K562 (cell line): ENCODE data around the gene SLTM. TPM values are rescaled to one million over a fixed set of nuclear protein-coding genes. Genes with fewer than 3 reads are reported as not detected.

Source experiments
- ATAC-seq: fragments of 200-7000 bp; cut with Tn5 transposase; 3 replicates; pipeline ENCODE4 v1.9.1; 2020; ENCODE audit warnings: moderate library complexity
- BruUV-seq: library from RNA; stranded (reverse); fragments of 400-500 nt; replicated peaks from 2 replicates; lab custom pipeline; 2021; lab: Mats Ljungman, UMichigan
- CTCF ChIA-PET: fragments of 300-600 bp; formaldehyde crosslinking; extraction: SDS; loops from one replicate; lab custom pipeline; 2021; ENCODE audit warnings: low intra/inter-chr PET ratio; lab: Yijun Ruan, JAX
- POLR2A ChIA-PET: fragments of 300-600, 350-650 bp; sonication (Branson Sonifier 250); formaldehyde crosslinking; extraction: SDS; loops from one replicate; lab custom pipeline; 2021; ENCODE audit warnings: antibody characterized with exemption, inconsistent platforms; lab: Yijun Ruan, JAX
- DNase-seq, 4 experiments: peaks; one replicate each; pipeline versions ENCODE4 v3.0.0 to v3.0.0-alpha.2; 2011 to 2018; ENCODE audit warnings: low spot score in 3 of 4, mixed read lengths in 3 of 4; ENCODE audit errors: extremely low read depth in 1 of 4
- FAIRE-seq: peaks from 2 replicates; lab custom pipeline; 2011; peaks lifted over from hg19 to GRCh38; lab: Jason Lieb, UNC
- H2AFZ ChIP-seq: 2 replicates; pipeline ENCODE4 v1.6.0; 2011; ENCODE audit warnings: low read depth, low read length, control low read depth, inconsistent platforms
- H3K27ac ChIP-seq: fragments of 200-600 bp; 3 replicates; pipeline ENCODE4 v1.8.0; 2011; ENCODE audit warnings: low read depth, mild to moderate bottlenecking, control low read depth, inconsistent platforms, low read length, moderate library complexity, mixed read lengths; ENCODE audit errors: extremely low read depth
- H3K27me3 ChIP-seq, 2 experiments: fragments of 300-600 bp in 1 of 2; 2 replicates in 1 of 2; 3 replicates in 1 of 2; pipeline versions ENCODE4 v1.6.0 to v1.8.0; 2011; ENCODE audit warnings: inconsistent platforms in 2 of 2, low read length in 2 of 2, mild to moderate bottlenecking in 1 of 2, mixed read lengths in 1 of 2, moderate library complexity in 1 of 2; ENCODE audit not compliant: control insufficient read depth in 2 of 2, insufficient read depth in 2 of 2
- H3K36me3 ChIP-seq: fragments of 300-600 bp; 3 replicates; pipeline ENCODE4 v1.8.0; 2011; ENCODE audit warnings: mild to moderate bottlenecking, low read length, inconsistent platforms; ENCODE audit not compliant: control insufficient read depth, insufficient read depth
- H3K4me1 ChIP-seq, 2 experiments: fragments of 200-600 bp in 1 of 2; replicated peaks in 1 of 2; 2 replicates in 1 of 2; 3 replicates in 1 of 2; pipeline versions ENCODE4 v1.5.1 to v1.8.0; 2011; ENCODE audit warnings: inconsistent platforms in 2 of 2, low read length in 2 of 2, mild to moderate bottlenecking in 1 of 2, mixed read lengths in 1 of 2, moderate library complexity in 1 of 2; ENCODE audit not compliant: control insufficient read depth in 2 of 2, insufficient read depth in 2 of 2
- H3K4me2 ChIP-seq: 2 replicates; pipeline ENCODE4 v1.6.1; 2011; ENCODE audit warnings: low read length, control low read depth, inconsistent platforms, mixed read lengths; ENCODE audit not compliant: insufficient read depth
- H3K4me3 ChIP-seq: fragments of 200-600 bp; sonication (generic), shearing (Covaris generic); 2 replicates; pipeline ENCODE4 v1.5.1; 2016; ENCODE audit warnings: control low read depth, inconsistent platforms
- H3K79me2 ChIP-seq: fragments of 200-600 bp; 3 replicates; pipeline ENCODE4 v1.8.0; 2011; ENCODE audit warnings: low read length, inconsistent platforms; ENCODE audit not compliant: control insufficient read depth, insufficient read depth
- H3K9ac ChIP-seq, 2 experiments: 2 replicates each; pipeline versions ENCODE4 v1.6.0 to v1.6.1; 2011; ENCODE audit warnings: low read depth in 2 of 2, low read length in 2 of 2, control low read depth in 1 of 2, inconsistent platforms in 1 of 2, mild to moderate bottlenecking in 1 of 2, mixed read lengths in 1 of 2; ENCODE audit not compliant: insufficient read depth in 1 of 2
- H3K9me1 ChIP-seq: one replicate; pipeline ENCODE4 v1.6.0; 2011; ENCODE audit warnings: inconsistent platforms, mild to moderate bottlenecking, low read length, moderate library complexity; ENCODE audit not compliant: control insufficient read depth, insufficient read depth
- H3K9me3 ChIP-seq: replicated peaks from 2 replicates; pipeline ENCODE4 v1.5.1; 2011; ENCODE audit warnings: low read depth, low read length, inconsistent platforms; ENCODE audit not compliant: control insufficient read depth, insufficient read depth
- H4K20me1 ChIP-seq: replicated peaks from 2 replicates; pipeline ENCODE4 v1.6.1; 2011; ENCODE audit warnings: low read length, inconsistent platforms, mixed read lengths; ENCODE audit not compliant: control insufficient read depth, insufficient read depth
- CBX3 ChIP-seq, 2 experiments: IDR thresholded peaks; 1 replicate in 1 of 2; 2 replicates in 1 of 2; pipeline ENCODE4 v1.6.1; 2012; ENCODE audit warnings: inconsistent platforms in 2 of 2, low read length in 2 of 2, borderline replicate concordance in 1 of 2, control low read depth in 1 of 2
- DMBX1 ChIP-seq: fragments of 250-450 bp; sonication (Bioruptor Pico); IDR thresholded peaks from 2 replicates; pipeline ENCODE4 v1.8.0; 2022; ENCODE audit warnings: inconsistent platforms, mild to moderate bottlenecking, moderate library complexity, borderline replicate concordance
- FOXK2 ChIP-seq, 2 experiments: fragments of 450-650 bp; IDR thresholded peaks in 1 of 2; conservative IDR thresholded peaks in 1 of 2; 2 replicates each; pipeline ENCODE4 v1.6.1; 2016; ENCODE audit warnings: low read depth in 2 of 2, mild to moderate bottlenecking in 1 of 2
- GATAD2A ChIP-seq: fragments of 450-650 bp; IDR thresholded peaks from 2 replicates; pipeline ENCODE4 v1.6.1; 2017
- IFI16 ChIP-seq: fragments of 250-450 bp; sonication (Bioruptor Pico); IDR thresholded peaks from 2 replicates; pipeline ENCODE4 v2.1.2; 2022; ENCODE audit warnings: mild to moderate bottlenecking, inconsistent platforms
- KAT2B ChIP-seq: IDR thresholded peaks from one replicate; pipeline ENCODE4 v1.6.1; 2012; ENCODE audit warnings: low read depth, mild to moderate bottlenecking, control low read depth, inconsistent platforms, low read length, moderate library complexity
- KLF13 ChIP-seq: fragments of 450-650 bp; IDR thresholded peaks from 2 replicates; pipeline ENCODE4 v1.6.1; 2016; ENCODE audit warnings: missing genetic modification characterization, low read depth, mild to moderate bottlenecking, missing compliant biosample characterization, moderate library complexity, borderline replicate concordance
- LEF1 ChIP-seq: fragments of 450-650 bp; IDR thresholded peaks from 2 replicates; pipeline ENCODE4 v1.6.1; 2016; ENCODE audit warnings: mild to moderate bottlenecking
- MEF2A ChIP-seq: IDR thresholded peaks from 2 replicates; pipeline ENCODE4 v1.6.1; 2011; ENCODE audit warnings: low read depth, mild to moderate bottlenecking, low read length, moderate library complexity; ENCODE audit not compliant: control insufficient read depth
- PCBP2 ChIP-seq: fragments of 200-400 bp; formaldehyde crosslinking; IDR thresholded peaks from 2 replicates; pipeline ENCODE4 v1.6.1; 2018; ENCODE audit warnings: low read length, low read depth, mild to moderate bottlenecking, moderate library complexity; ENCODE audit not compliant: poor library complexity, severe bottlenecking
- POLR3A ChIP-seq: IDR thresholded peaks from 2 replicates; pipeline ENCODE4 v1.6.1; 2011; ENCODE audit warnings: borderline replicate concordance, mild to moderate bottlenecking, moderate library complexity; ENCODE audit not compliant: insufficient read length, insufficient read depth; ENCODE audit errors: extremely low read depth
- POU5F1 ChIP-seq: fragments of 150-350 bp; IDR thresholded peaks from 2 replicates; pipeline ENCODE4 v1.6.1; 2014; ENCODE audit warnings: borderline replicate concordance, low read length, low read depth, mild to moderate bottlenecking; ENCODE audit not compliant: partially characterized antibody
- RAD21 ChIP-seq, 2 experiments: fragments of 250-450 bp in 1 of 2; fragments of 450-650 bp in 1 of 2; sonication (Bioruptor Pico) in 1 of 2; formaldehyde crosslinking in 1 of 2; IDR thresholded peaks in 1 of 2; conservative IDR thresholded peaks in 1 of 2; 2 replicates each; pipeline versions ENCODE4 v1.4.0 to v1.8.0; 2020 to 2022; ENCODE audit warnings: mild to moderate bottlenecking in 2 of 2, moderate library complexity in 1 of 2
- RBM14 ChIP-seq: fragments of 200-400 bp; formaldehyde crosslinking; IDR thresholded peaks from 2 replicates; pipeline ENCODE4 v1.6.1; 2018; ENCODE audit warnings: low read depth, mild to moderate bottlenecking, low read length, moderate library complexity, borderline replicate concordance; ENCODE audit not compliant: insufficient read depth
- SP2 ChIP-seq: IDR thresholded peaks from 2 replicates; pipeline ENCODE4 v1.6.1; 2011; ENCODE audit warnings: mild to moderate bottlenecking, low read depth, low read length, moderate library complexity; ENCODE audit not compliant: poor library complexity, severe bottlenecking; ENCODE audit errors: extremely low read depth
- TAF15 ChIP-seq: fragments of 200-400 bp; formaldehyde crosslinking; IDR thresholded peaks from 2 replicates; pipeline ENCODE4 v1.6.1; 2017; ENCODE audit warnings: mild to moderate bottlenecking, low read depth, low read length, moderate library complexity
- TRIM28 ChIP-seq: fragments of 450-650 bp; IDR thresholded peaks from 2 replicates; pipeline ENCODE4 v1.6.1; 2017
- ZNF311 ChIP-seq: fragments of 250-450 bp; sonication (Bioruptor Pico); IDR thresholded peaks from 2 replicates; pipeline ENCODE4 v1.4.0; 2020; ENCODE audit warnings: mild to moderate bottlenecking, moderate library complexity
- ZNF431 ChIP-seq: sonication (generic); formaldehyde crosslinking; IDR thresholded peaks from 2 replicates; pipeline ENCODE4 v1.8.0; 2022; ENCODE audit warnings: mild to moderate bottlenecking, missing genetic modification reagents
- WGBS: fragments of 100-300 bp; shearing (Covaris generic); methylation state at CpG from one replicate; pipeline ENCODE4 v1.1.6; 2016; ENCODE audit warnings: low coverage, mixed read lengths; ENCODE audit not compliant: insufficient coverage; ENCODE audit errors: missing lambda C conversion rate; 5-methylcytosine and 5-hydroxymethylcytosine counted together
- in situ Hi-C: fragments of 300-500 bp; cut with MboI; formaldehyde crosslinking; loops from 4 replicates; pipeline ENCODE4 v1.15.0; 2018; ENCODE audit warnings: inconsistent platforms, mixed read lengths
- intact Hi-C: fragments of 100-400 bp; cut with micrococcal nuclease; formaldehyde crosslinking; loops from 2 replicates; pipeline ENCODE4 v1.14.2; 2022
- polyA plus RNA-seq, 8 experiments: library from polyadenylated mRNA; depleted of rRNA in 4 of 8; stranded (reverse) in 5 of 8; unstranded in 3 of 8; fragments of >200 nt; fragmentation: Nextera tagmentation in 2 of 8; fragmentation: Illumina TruSeq in 1 of 8; extraction: Ambion mirVana in 2 of 8; extraction: Trizol in 1 of 8; gene quantifications; 2 replicates each; pipeline versions ENCODE4 v1.2.1 to v1.2.3, GENCODE V29; 2011 to 2014; ENCODE audit warnings: inconsistent platforms in 1 of 8, missing spikeins in 1 of 8
- total RNA-seq, 7 experiments: library from RNA; depleted of rRNA in 6 of 7; stranded (reverse); fragments of >200 nt in 6 of 7; fragmentation: Illumina TruSeq in 2 of 7; extraction: Trizol in 2 of 7; gene quantifications; 2 replicates each; pipeline versions ENCODE4 v1.2.1 to v1.2.3, GENCODE V29; 2011 to 2021; ENCODE audit warnings: low replicate concordance in 1 of 7
- TF ChIP-seq, protein P1 (sequence below): fragments of 450-650 bp; formaldehyde crosslinking; IDR thresholded peaks from 2 replicates; pipeline ENCODE4 v1.4.0; 2022; ENCODE audit warnings: missing genetic modification characterization

The SLTM gene
- total and polyA plus RNA-seq, 9 of the 15 experiments (the other 6 are each of a cell fraction or from before 2014, with no cell fraction given) = 39.5 to 163 (median 102) TPM

DNA sequence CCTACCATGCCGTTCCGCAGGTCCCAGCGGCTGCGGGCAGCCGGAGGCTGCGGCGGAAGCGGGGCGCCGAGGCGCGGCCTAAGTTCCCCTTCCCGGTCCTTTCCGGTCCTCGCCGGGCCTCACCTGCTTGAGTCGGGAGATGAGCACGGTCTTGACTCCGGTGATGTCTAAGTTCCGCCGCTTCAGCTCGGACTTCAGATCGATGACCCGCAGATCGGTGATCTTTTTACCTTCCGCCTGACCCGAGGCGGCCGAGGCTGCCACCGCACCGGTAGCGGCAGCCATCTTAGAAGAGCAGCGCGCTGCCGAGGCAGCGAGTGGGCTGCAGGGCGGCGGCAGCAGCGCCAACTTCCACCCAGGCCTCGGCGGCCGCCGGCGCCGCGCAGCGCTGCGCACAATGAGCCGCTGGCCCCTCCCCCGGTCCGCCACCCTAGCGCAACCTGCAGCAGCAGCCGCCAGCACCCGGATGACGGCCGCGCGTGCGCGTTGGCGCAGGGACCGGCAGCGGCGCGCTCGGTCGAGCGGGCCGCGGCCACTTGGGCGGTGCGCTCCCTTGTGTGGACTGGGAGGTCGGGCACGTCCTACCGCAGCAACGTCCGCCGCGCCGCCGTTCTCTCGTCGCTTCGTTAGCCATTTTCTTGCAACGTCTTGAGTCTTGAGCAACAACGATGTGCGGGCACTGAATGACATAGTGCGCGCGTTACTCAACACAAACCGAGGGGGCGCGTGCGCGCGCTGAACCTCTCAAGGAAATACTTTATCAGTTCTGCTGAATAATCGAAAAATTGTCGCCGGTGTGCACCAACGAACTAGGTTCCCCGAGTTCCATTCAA is at the start of gene SLTM (continued):
- TF ChIP-seq FOXK2 (conservative IDR thresholded peaks at IDR 0.05 in 1 of 2, IDR thresholded peaks at IDR 0.05 in 1 of 2; ENCODE audit: low read depth in 2 of 2) (peak in 1 of 2 experiments; percentile 35; a peak in 1 of 4 replicates), POU5F1 (no peak), MEF2A (no peak; the same call in 1 of the 2 replicates), TAF15 (no peak), POLR3A (no peak)
- TF ChIP-seq, protein P1, sequence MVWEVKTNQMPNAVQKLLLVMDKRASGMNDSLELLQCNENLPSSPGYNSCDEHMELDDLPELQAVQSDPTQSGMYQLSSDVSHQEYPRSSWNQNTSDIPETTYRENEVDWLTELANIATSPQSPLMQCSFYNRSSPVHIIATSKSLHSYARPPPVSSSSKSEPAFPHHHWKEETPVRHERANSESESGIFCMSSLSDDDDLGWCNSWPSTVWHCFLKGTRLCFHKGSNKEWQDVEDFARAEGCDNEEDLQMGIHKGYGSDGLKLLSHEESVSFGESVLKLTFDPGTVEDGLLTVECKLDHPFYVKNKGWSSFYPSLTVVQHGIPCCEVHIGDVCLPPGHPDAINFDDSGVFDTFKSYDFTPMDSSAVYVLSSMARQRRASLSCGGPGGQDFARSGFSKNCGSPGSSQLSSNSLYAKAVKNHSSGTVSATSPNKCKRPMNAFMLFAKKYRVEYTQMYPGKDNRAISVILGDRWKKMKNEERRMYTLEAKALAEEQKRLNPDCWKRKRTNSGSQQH (CRISPR knock-in tag) = peak; percentile 48; the same call in 1 of the 2 replicates

DNA sequence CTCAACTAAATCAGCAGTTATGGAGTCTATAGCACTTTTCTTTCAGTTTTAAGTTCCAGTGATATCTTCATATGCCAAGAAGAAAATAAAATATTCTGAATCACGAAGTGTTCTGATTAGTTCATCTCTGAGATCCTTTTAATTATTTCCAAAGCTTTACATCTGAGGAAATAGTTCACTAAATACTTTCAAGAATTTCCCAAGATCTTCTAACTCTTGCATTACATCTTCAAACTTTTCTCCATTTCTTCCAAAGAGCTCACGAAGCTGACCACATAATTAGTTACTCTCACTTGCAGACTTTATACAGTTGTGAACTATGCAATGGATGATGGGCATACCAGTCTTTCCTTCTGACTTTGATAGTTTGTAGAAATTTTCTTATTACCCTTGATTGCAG is 49.8 kb upstream of the SLTM start:
- no peak for FAIRE-seq
- WGBS = 2% methylated on average over 2 of the region's 2 CpGs
- no TSS peak for BruUV-seq
- TF ChIP-seq IFI16 (CRISPR knock-in tag) (no peak), RBM14 (no peak), GATAD2A (no peak), KLF13 (tag) (no peak), CBX3 (IDR thresholded peaks at IDR 0.05; ENCODE audit: borderline replicate concordance in 1 of 2, low read length in 2 of 2) (no peak), RAD21 (CRISPR knock-in tag; conservative IDR thresholded peaks at IDR 0.05 in 1 of 2, IDR thresholded peaks at IDR 0.05 in 1 of 2) (no peak), SP2 (no peak), DMBX1 (no peak), KAT2B (no peak), ZNF311 (CRISPR knock-in tag) (no peak), ZNF431 (CRISPR knock-in tag) (no peak), LEF1 (no peak), TRIM28 (no peak), PCBP2 (no peak)

More for the DNA sequence above, 49.8 kb upstream of the SLTM start:
- no peak overlapping the region for H3K4me3 ChIP-seq
- no peak overlapping the region for H3K27ac ChIP-seq
- DNase-seq = no peak
- ATAC-seq = no peak
- peaks cover 3% of the 10 kb centered on the region for H4K20me1 ChIP-seq
- in situ Hi-C loops = no loop called here
- no peaks in the 10 kb centered on the region for H3K9me3 ChIP-seq
- no peak overlapping the region for H2AFZ ChIP-seq
- H3K9ac ChIP-seq = no peak overlapping the region
- intact Hi-C loops = no loop called here
- 0 out of 5 replicates have a peak, but pooled peaks cover 0 to 3% of the 10 kb centered on the region in 2 experiments for H3K4me1 ChIP-seq
- ChIA-PET POLR2A (no interaction called here), CTCF (interaction anchor here (0.6 kb wide), 1 partner anchor 298 kb away, joined by 3 read pairs; no protein-coding TSS in a partner anchor)
- H3K36me3 ChIP-seq = no peaks in the 10 kb centered on the region
- peaks cover 11% of the 10 kb centered on the region for H3K79me2 ChIP-seq
- H3K9me1 ChIP-seq = no peaks in the 10 kb centered on the region
- H3K27me3 ChIP-seq = no peaks in the 10 kb centered on the region; a peak in 1 of 5 replicates
- H3K4me2 ChIP-seq = no peak overlapping the region
